ENCODE measurements around the gene SELENOK. TPM values are rescaled to one million over a fixed set of nuclear protein-coding genes. Genes with fewer than 3 reads are reported as not detected.

SELENOK gene
- total and polyA plus RNA-seq, 2 of the 13 experiments (the other 11 are each of a cell fraction or from before 2014, with no cell fraction given) = 67.0 to 81.0 TPM

GRCh38 chr3:53921296-53921695, 29.6 kb upstream of the SELENOK start:
- CTCF ChIA-PET (ENCODE audit: low intra/inter-chr PET ratio, low total read pairs) = interaction anchor here (1.2 kb wide), 1 partner anchor 244 kb away, joined by 6 read pairs; no protein-coding TSS in a partner anchor
- intact Hi-C loops (cut with micrococcal nuclease; ENCODE audit: unreplicated experiment) = loop anchor here (1.0 kb wide), 2 partner anchors 192 to 244 kb away; no protein-coding TSS in a partner anchor
- peak; percentile 76 for ATAC-seq

GRCh38 chr3:53919741-53920140, 28.1 kb upstream of the SELENOK start:
- no peak for ATAC-seq
- Histone ChIP-seq H3K27ac (ENCODE audit: extremely low read length, insufficient read depth, low read length) (no peak overlapping the region), H3K9ac (ENCODE audit: insufficient read depth, low read depth, low read length) (no peak overlapping the region), H3K9me3 (ENCODE audit: low read length) (no peaks in the 10 kb centered on the region), H3K4me1 (ENCODE audit: insufficient read depth, low read length) (no peaks in the 10 kb centered on the region), H2AFZ (ENCODE audit: low read length) (no peak overlapping the region), H3K36me3 (replicated peaks in 1 of 2; ENCODE audit: control insufficient read depth in 1 of 2, insufficient read depth in 2 of 2, low read length in 2 of 2) (no peaks in the 10 kb centered on the region), H3K79me2 (ENCODE audit: insufficient read depth, low read length) (no peaks in the 10 kb centered on the region), H3K4me3 (replicated peaks in 1 of 3; ENCODE audit: insufficient read depth in 1 of 3, low read depth in 2 of 3, low read length in 3 of 3) (no peak overlapping the region), H3K4me2 (ENCODE audit: low read depth, low read length) (no peak overlapping the region), H3K27me3 (ENCODE audit: control insufficient read depth in 1 of 2, insufficient read depth in 2 of 2, low read length in 2 of 2) (no peaks in the 10 kb centered on the region), H4K20me1 (ENCODE audit: insufficient read depth, low read length) (no peaks in the 10 kb centered on the region)
- CTCF ChIA-PET (ENCODE audit: low intra/inter-chr PET ratio, low total read pairs) = no interaction called here
- TF ChIP-seq NCOA1 (CRISPR knock-in tag; IDR thresholded peaks at IDR 0.05) (no peak), ZNF317 (CRISPR knock-in tag; IDR thresholded peaks at IDR 0.05) (no peak), IRF9 (CRISPR knock-in tag; IDR thresholded peaks at IDR 0.05; ENCODE audit: borderline replicate concordance) (no peak), PHB2 (IDR thresholded peaks at IDR 0.05; ENCODE audit: partially characterized antibody) (no peak), CEBPZ (IDR thresholded peaks at IDR 0.05; ENCODE audit: low read length) (no peak)
- 29% methylated on average over 2 of the region's 2 CpGs for WGBS (ENCODE audit: low lambda C conversion rate)
- intact Hi-C loops (cut with micrococcal nuclease; ENCODE audit: unreplicated experiment) (no loop called here), in situ Hi-C loops (cut with HindIII; ENCODE audit: extremely low pct_ligation_motif_present, low pct_unique_long_range_greater_than_20kb) (no loop called here)
- no TSS peak for BruUV-seq (replicated peaks)
- DNase-seq (ENCODE audit: low spot score) = no peak
- POLR2A ChIA-PET = no interaction called here
- FAIRE-seq = no peak

More at GRCh38 chr3:53921296-53921695, 29.6 kb upstream of the SELENOK start:
- Histone ChIP-seq H3K27me3 (ENCODE audit: control insufficient read depth in 1 of 2, insufficient read depth in 2 of 2, low read length in 2 of 2) (no peaks in the 10 kb centered on the region), H3K9ac (ENCODE audit: insufficient read depth, low read depth, low read length) (no peak overlapping the region), H3K4me3 (replicated peaks in 1 of 3; ENCODE audit: insufficient read depth in 1 of 3, low read depth in 2 of 3, low read length in 3 of 3) (no peak overlapping the region), H3K9me3 (ENCODE audit: low read length) (no peaks in the 10 kb centered on the region), H3K27ac (ENCODE audit: extremely low read length, insufficient read depth, low read length) (no peak overlapping the region), H3K79me2 (ENCODE audit: insufficient read depth, low read length) (no peaks in the 10 kb centered on the region), H3K4me1 (ENCODE audit: insufficient read depth, low read length) (no peaks in the 10 kb centered on the region), H3K36me3 (replicated peaks in 1 of 2; ENCODE audit: control insufficient read depth in 1 of 2, insufficient read depth in 2 of 2, low read length in 2 of 2) (no peaks in the 10 kb centered on the region), H2AFZ (ENCODE audit: low read length) (no peak overlapping the region), H4K20me1 (ENCODE audit: insufficient read depth, low read length) (no peaks in the 10 kb centered on the region), H3K4me2 (ENCODE audit: low read depth, low read length) (no peak overlapping the region)
- TF ChIP-seq ZNF343 (CRISPR knock-in tag; IDR thresholded peaks at IDR 0.05) (no peak), CTCF (CRISPR knock-in tag; IDR thresholded peaks at IDR 0.05) (peak; percentile 61), SMC3 (IDR thresholded peaks at IDR 0.05; ENCODE audit: low read length) (peak; percentile 31; the same call in 1 of the 2 replicates), STAG1 (CRISPR knock-in tag; IDR thresholded peaks at IDR 0.05) (peak; percentile 68), ZNF552 (CRISPR knock-in tag; IDR thresholded peaks at IDR 0.05; ENCODE audit: borderline replicate concordance) (no peak)
- in situ Hi-C loops (cut with HindIII; ENCODE audit: extremely low pct_ligation_motif_present, low pct_unique_long_range_greater_than_20kb) = no loop called here
- 5% methylated on average over 1 of the region's 1 CpG for WGBS (ENCODE audit: low lambda C conversion rate)
- POLR2A ChIA-PET = no interaction called here
- no TSS peak for BruUV-seq (replicated peaks)
- DNase-seq (ENCODE audit: low spot score) (peak; percentile 21), FAIRE-seq (no peak)
